SK-N-SH (cell line): Measurements from ENCODE around the gene HIRA. TPM values are rescaled to one million over a fixed set of nuclear protein-coding genes. Genes with fewer than 3 reads are reported as not detected.

ENCODE experiments used
- CTCF ChIA-PET: fragments of 300-600, 350-600 bp; formaldehyde crosslinking; extraction: SDS; loops from one replicate; lab custom pipeline; 2021; lab: Yijun Ruan, JAX
- POLR2A ChIA-PET: fragments of 350-600 bp; sonication (Branson Sonifier 250); formaldehyde crosslinking; extraction: SDS; loops from one replicate; lab custom pipeline; 2020; ENCODE audit warnings: antibody characterized with exemption, inconsistent platforms; lab: Yijun Ruan, JAX
- DNase-seq: peaks from one replicate; pipeline ENCODE4 v3.0.0; 2012
- H2AFZ ChIP-seq: fragments of 200-600 bp; sonication (generic); 2 replicates; pipeline ENCODE4 v1.8.1; 2016; ENCODE audit warnings: antibody characterized with exemption, mild to moderate bottlenecking, low read depth
- H3F3A ChIP-seq: fragments of 200-600 bp; sonication (generic); replicated peaks from 2 replicates; pipeline ENCODE3; 2016; ENCODE audit warnings: antibody characterized with exemption, mild to moderate bottlenecking; ENCODE audit not compliant: insufficient read depth
- H3K27ac ChIP-seq, 2 experiments: fragments of 200-500 bp in 1 of 2; fragments of 200-600 bp in 1 of 2; sonication (Bioruptor generic) in 1 of 2; sonication (generic), shearing (Covaris generic) in 1 of 2; 2 replicates each; pipeline versions ENCODE4 v1.5.1 to v1.6.1; 2014 to 2016; ENCODE audit warnings: low read depth in 2 of 2, inconsistent platforms in 1 of 2, low read length in 1 of 2, mild to moderate bottlenecking in 1 of 2, mixed read lengths in 1 of 2
- H3K27me3 ChIP-seq: fragments of 200-600 bp; sonication (generic), shearing (Covaris generic); 2 replicates; pipeline ENCODE4 v1.6.1; 2016; ENCODE audit warnings: mixed run types; ENCODE audit not compliant: insufficient read depth
- H3K36me3 ChIP-seq, 2 experiments: fragments of 200-500 bp in 1 of 2; fragments of 200-600 bp in 1 of 2; sonication (Bioruptor generic) in 1 of 2; sonication (generic) in 1 of 2; replicated peaks in 1 of 2; 2 replicates each; pipeline versions ENCODE3 to v1.5.1; 2014 to 2016; ENCODE audit warnings: low read length in 1 of 2, mild to moderate bottlenecking in 1 of 2; ENCODE audit not compliant: insufficient read depth in 2 of 2, control insufficient read depth in 1 of 2
- H3K4me1 ChIP-seq, 2 experiments: fragments of 200-500 bp in 1 of 2; fragments of 200-600 bp in 1 of 2; sonication (Bioruptor generic) in 1 of 2; sonication (generic), shearing (Covaris generic) in 1 of 2; 2 replicates each; pipeline versions ENCODE4 v1.5.1 to v1.6.1; 2014 to 2016; ENCODE audit warnings: low read depth in 1 of 2, low read length in 1 of 2, mixed run types in 1 of 2; ENCODE audit not compliant: insufficient read depth in 2 of 2, control insufficient read depth in 1 of 2
- H3K4me2 ChIP-seq: fragments of 200-600 bp; sonication (generic), shearing (Covaris generic); 2 replicates; pipeline ENCODE4 v1.6.1; 2017; ENCODE audit warnings: mixed run types
- H3K4me3 ChIP-seq, 2 experiments: fragments of 200-500 bp in 1 of 2; fragments of 200-600 bp in 1 of 2; sonication (Bioruptor generic) in 1 of 2; sonication (generic), shearing (Covaris generic) in 1 of 2; 2 replicates each; pipeline versions ENCODE4 v1.5.1 to v1.8.1; 2014 to 2016; ENCODE audit warnings: low read depth in 2 of 2, inconsistent platforms in 1 of 2, low read length in 1 of 2, mild to moderate bottlenecking in 1 of 2, mixed read lengths in 1 of 2, moderate library complexity in 1 of 2
- H3K79me2 ChIP-seq: fragments of 200-600 bp; sonication (generic); 2 replicates; pipeline ENCODE4 v1.8.1; 2017; ENCODE audit warnings: mild to moderate bottlenecking; ENCODE audit not compliant: insufficient read depth
- H3K9ac ChIP-seq: fragments of 200-600 bp; sonication (generic); 2 replicates; pipeline ENCODE4 v1.6.1; 2017; ENCODE audit warnings: mixed run types
- H3K9me2 ChIP-seq: fragments of 200-600 bp; sonication (generic); 2 replicates; pipeline ENCODE4 v1.6.1; 2017; ENCODE audit warnings: mixed run types
- H3K9me3 ChIP-seq: fragments of 200-600 bp; sonication (generic); 2 replicates; pipeline ENCODE4 v1.6.1; 2017; ENCODE audit warnings: mixed run types, mild to moderate bottlenecking, moderate library complexity
- H4K20me1 ChIP-seq: fragments of 200-600 bp; sonication (generic); 2 replicates; pipeline ENCODE4 v1.6.1; 2017; ENCODE audit warnings: mild to moderate bottlenecking, mixed run types; ENCODE audit not compliant: insufficient read depth
- CHD2 ChIP-seq: fragments of 150-350 bp; IDR thresholded peaks from 2 replicates; pipeline ENCODE4 v1.6.1; 2018; ENCODE audit warnings: low read length; ENCODE audit not compliant: partially characterized antibody
- ELF1 ChIP-seq: IDR thresholded peaks from 2 replicates; pipeline ENCODE4 v1.4.0; 2012
- EZH2phosphoT487 ChIP-seq: fragments of 200-600 bp; sonication (generic); IDR thresholded peaks from 2 replicates; pipeline ENCODE4 v1.6.1; 2017; ENCODE audit warnings: low read depth, mixed run types, mild to moderate bottlenecking, antibody characterized with exemption, moderate library complexity, borderline replicate concordance
- FOXM1 ChIP-seq: IDR thresholded peaks from 2 replicates; pipeline ENCODE4 v1.4.0; 2012; ENCODE audit warnings: low read depth, mild to moderate bottlenecking
- JUND ChIP-seq: IDR thresholded peaks from 2 replicates; pipeline ENCODE4 v1.4.0; 2012
- MEF2A ChIP-seq: IDR thresholded peaks from 2 replicates; pipeline ENCODE4 v1.4.0; 2012; ENCODE audit warnings: low read depth, borderline replicate concordance
- MXI1 ChIP-seq: IDR thresholded peaks from 2 replicates; pipeline ENCODE4 v1.6.1; 2012; ENCODE audit warnings: mild to moderate bottlenecking, low read depth, low read length, improper control_type of control experiment
- POLR2AphosphoS5 ChIP-seq: IDR thresholded peaks from 2 replicates; pipeline ENCODE4 v1.6.1; 2012; ENCODE audit warnings: low read depth, low read length
- RCOR1 ChIP-seq: fragments of 150-350 bp; IDR thresholded peaks from 2 replicates; pipeline ENCODE4 v1.6.1; 2017; ENCODE audit warnings: antibody characterized with exemption, low read length
- RXRA ChIP-seq: IDR thresholded peaks from 2 replicates; pipeline ENCODE4 v1.4.0; 2012; ENCODE audit warnings: low read depth, mild to moderate bottlenecking, borderline replicate concordance
- SMC3 ChIP-seq: IDR thresholded peaks from 2 replicates; pipeline ENCODE4 v1.6.1; 2012; ENCODE audit warnings: low read depth, low read length, improper control_type of control experiment
- TEAD4 ChIP-seq: IDR thresholded peaks from 2 replicates; pipeline ENCODE4 v1.4.0; 2012; ENCODE audit warnings: mild to moderate bottlenecking, borderline replicate concordance; ENCODE audit not compliant: insufficient read depth
- WGBS: methylation state at CpG from one replicate; pipeline ENCODE4 v1.1.6; 2017; ENCODE audit warnings: low lambda C conversion rate; 5-methylcytosine and 5-hydroxymethylcytosine counted together
- polyA plus RNA-seq, 3 experiments: library from polyadenylated mRNA; depleted of rRNA; stranded (reverse); fragments of >200 nt; gene quantifications; 2 replicates each; pipeline ENCODE4 v1.2.3, GENCODE V29; 2012
- TF ChIP-seq, protein P1 (sequence below): fragments of 200-600 bp; sonication (generic); IDR thresholded peaks from 2 replicates; pipeline ENCODE4 v1.6.1; 2017; ENCODE audit warnings: antibody characterized with exemption, mild to moderate bottlenecking, moderate library complexity
- TF ChIP-seq, protein P2 (sequence below): IDR thresholded peaks from 2 replicates; pipeline ENCODE4 v1.4.0; 2012; ENCODE audit warnings: low read depth, borderline replicate concordance
- TF ChIP-seq, protein P3 (sequence below): IDR thresholded peaks from 2 replicates; pipeline ENCODE4 v1.4.0; 2012; ENCODE audit warnings: low read depth
- TF ChIP-seq, protein P4 (sequence below): fragments of 150-350 bp; IDR thresholded peaks from 2 replicates; pipeline ENCODE4 v1.6.1; 2017; ENCODE audit warnings: antibody characterized with exemption, low read length, low read depth, borderline replicate concordance

HIRA gene
- polyA plus RNA-seq, 1 of the 3 experiments (the other 2 are of a cell fraction) = 21.0 TPM

GRCh38 chr22:19463008-19463407 lies 31.5 kb upstream of the HIRA start:
- Histone ChIP-seq H3K79me2 (no peaks in the 10 kb centered on the region), H3K36me3 (peaks cover 71 to 82% of the 10 kb centered on the region in 2 experiments), H3K9me3 (no peaks in the 10 kb centered on the region), H3K27ac (no peak overlapping the region), H3K4me2 (no peak overlapping the region), H3K9me2 (no peaks in the 10 kb centered on the region), H3K4me1 (peaks cover 0 to 3% of the 10 kb centered on the region in 2 experiments; a peak in 1 of 4 replicates), H3F3A (no peaks in the 10 kb centered on the region), H3K9ac (no peak overlapping the region), H3K4me3 (no peak overlapping the region), H2AFZ (no peak overlapping the region), H4K20me1 (no peaks in the 10 kb centered on the region), H3K27me3 (no peaks in the 10 kb centered on the region)
- DNase-seq = no peak
- CTCF ChIA-PET = interaction anchor here (1.3 to 1.6 kb wide), 3 partner anchors 11 to 167 kb away, joined by 4 to 5 read pairs (median 5); no protein-coding TSS in a partner anchor
- no peak for TF ChIP-seq TEAD4
- TF ChIP-seq, protein P1, sequence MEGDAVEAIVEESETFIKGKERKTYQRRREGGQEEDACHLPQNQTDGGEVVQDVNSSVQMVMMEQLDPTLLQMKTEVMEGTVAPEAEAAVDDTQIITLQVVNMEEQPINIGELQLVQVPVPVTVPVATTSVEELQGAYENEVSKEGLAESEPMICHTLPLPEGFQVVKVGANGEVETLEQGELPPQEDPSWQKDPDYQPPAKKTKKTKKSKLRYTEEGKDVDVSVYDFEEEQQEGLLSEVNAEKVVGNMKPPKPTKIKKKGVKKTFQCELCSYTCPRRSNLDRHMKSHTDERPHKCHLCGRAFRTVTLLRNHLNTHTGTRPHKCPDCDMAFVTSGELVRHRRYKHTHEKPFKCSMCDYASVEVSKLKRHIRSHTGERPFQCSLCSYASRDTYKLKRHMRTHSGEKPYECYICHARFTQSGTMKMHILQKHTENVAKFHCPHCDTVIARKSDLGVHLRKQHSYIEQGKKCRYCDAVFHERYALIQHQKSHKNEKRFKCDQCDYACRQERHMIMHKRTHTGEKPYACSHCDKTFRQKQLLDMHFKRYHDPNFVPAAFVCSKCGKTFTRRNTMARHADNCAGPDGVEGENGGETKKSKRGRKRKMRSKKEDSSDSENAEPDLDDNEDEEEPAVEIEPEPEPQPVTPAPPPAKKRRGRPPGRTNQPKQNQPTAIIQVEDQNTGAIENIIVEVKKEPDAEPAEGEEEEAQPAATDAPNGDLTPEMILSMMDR = no peak
- TF ChIP-seq, protein P2, sequence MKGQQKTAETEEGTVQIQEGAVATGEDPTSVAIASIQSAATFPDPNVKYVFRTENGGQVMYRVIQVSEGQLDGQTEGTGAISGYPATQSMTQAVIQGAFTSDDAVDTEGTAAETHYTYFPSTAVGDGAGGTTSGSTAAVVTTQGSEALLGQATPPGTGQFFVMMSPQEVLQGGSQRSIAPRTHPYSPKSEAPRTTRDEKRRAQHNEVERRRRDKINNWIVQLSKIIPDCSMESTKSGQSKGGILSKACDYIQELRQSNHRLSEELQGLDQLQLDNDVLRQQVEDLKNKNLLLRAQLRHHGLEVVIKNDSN = no peak
- TF ChIP-seq CHD2 = no peak
- no peak for TF ChIP-seq EZH2phosphoT487
- TF ChIP-seq RCOR1 = no peak
- TF ChIP-seq POLR2AphosphoS5 = no peak
- no peak for TF ChIP-seq JUND
- TF ChIP-seq, protein P3, sequence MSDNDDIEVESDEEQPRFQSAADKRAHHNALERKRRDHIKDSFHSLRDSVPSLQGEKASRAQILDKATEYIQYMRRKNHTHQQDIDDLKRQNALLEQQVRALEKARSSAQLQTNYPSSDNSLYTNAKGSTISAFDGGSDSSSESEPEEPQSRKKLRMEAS = no peak
- no peak for TF ChIP-seq SMC3
- TF ChIP-seq MXI1 = no peak
- no peak for TF ChIP-seq ELF1
- TF ChIP-seq, protein P4, sequence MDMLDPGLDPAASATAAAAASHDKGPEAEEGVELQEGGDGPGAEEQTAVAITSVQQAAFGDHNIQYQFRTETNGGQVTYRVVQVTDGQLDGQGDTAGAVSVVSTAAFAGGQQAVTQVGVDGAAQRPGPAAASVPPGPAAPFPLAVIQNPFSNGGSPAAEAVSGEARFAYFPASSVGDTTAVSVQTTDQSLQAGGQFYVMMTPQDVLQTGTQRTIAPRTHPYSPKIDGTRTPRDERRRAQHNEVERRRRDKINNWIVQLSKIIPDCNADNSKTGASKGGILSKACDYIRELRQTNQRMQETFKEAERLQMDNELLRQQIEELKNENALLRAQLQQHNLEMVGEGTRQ = no peak
- TF ChIP-seq MEF2A = no peak
- no peak for TF ChIP-seq FOXM1
- no peak for TF ChIP-seq RXRA
- POLR2A ChIA-PET = no interaction called here
- WGBS = 100% methylated on average over 1 of the region's 1 CpG
